OCI-LY1 (cell line): ENCODE results near the gene TBCE.
A peak's percentile ranks its signal among the peaks of the same experiment; 100 is the strongest.

Experiments used
- H2AFZ ChIP-seq: fragments of 200-600 bp; sonication (generic), shearing (Covaris generic); 2 replicates; pipeline ENCODE4 v1.6.0; 2014; ENCODE audit warnings: antibody characterized with exemption, mild to moderate bottlenecking, low read length
- H3F3A ChIP-seq: fragments of 200-600 bp; sonication (generic), shearing (Covaris generic); 2 replicates; pipeline ENCODE4 v1.6.0; 2014; ENCODE audit warnings: mild to moderate bottlenecking, antibody characterized with exemption, low read length, moderate library complexity; ENCODE audit not compliant: insufficient read depth
- H3K27ac ChIP-seq: fragments of 200-600 bp; sonication (generic); 2 replicates; pipeline ENCODE4 v1.5.1; 2014; ENCODE audit warnings: low read length, mixed run types, mild to moderate bottlenecking, low read depth; ENCODE audit not compliant: poor library complexity, severe bottlenecking
- H3K27me3 ChIP-seq: fragments of 200-600 bp; sonication (generic); 2 replicates; pipeline ENCODE4 v1.6.0; 2014; ENCODE audit warnings: antibody characterized with exemption, mild to moderate bottlenecking, low read length, moderate library complexity; ENCODE audit not compliant: insufficient read depth
- H3K36me3 ChIP-seq: fragments of 200-600 bp; sonication (generic); 2 replicates; pipeline ENCODE4 v1.6.1; 2014; ENCODE audit warnings: mild to moderate bottlenecking, antibody characterized with exemption, low read length, moderate library complexity, mixed read lengths; ENCODE audit not compliant: insufficient read depth
- H3K4me1 ChIP-seq: fragments of 200-600 bp; sonication (generic); 2 replicates; pipeline ENCODE4 v1.5.1; 2014; ENCODE audit warnings: mild to moderate bottlenecking, low read length, moderate library complexity; ENCODE audit not compliant: insufficient read depth, severe bottlenecking
- H3K4me2 ChIP-seq: fragments of 200-600 bp; sonication (generic), shearing (Covaris generic); 2 replicates; pipeline ENCODE4 v1.6.1; 2014; ENCODE audit warnings: low read length
- H3K4me3 ChIP-seq: fragments of 200-600 bp; sonication (generic); 2 replicates; pipeline ENCODE4 v1.5.1; 2014; ENCODE audit warnings: low read length, low read depth, mild to moderate bottlenecking, mixed read lengths; ENCODE audit not compliant: poor library complexity, severe bottlenecking
- H3K79me2 ChIP-seq: fragments of 200-600 bp; shearing (Covaris generic); 2 replicates; pipeline ENCODE4 v1.6.1; 2016; ENCODE audit warnings: mixed run types, low read length, mixed read lengths; ENCODE audit not compliant: insufficient read depth
- H3K9ac ChIP-seq: fragments of 200-600 bp; sonication (generic), shearing (Covaris generic); 2 replicates; pipeline ENCODE4 v1.6.1; 2014; ENCODE audit warnings: mild to moderate bottlenecking, low read length, mixed read lengths
- H3K9me2 ChIP-seq: fragments of 200-600 bp; sonication (generic), shearing (Covaris generic); 2 replicates; pipeline ENCODE4 v1.6.1; 2014; ENCODE audit warnings: low read depth, mild to moderate bottlenecking, low read length, mixed read lengths
- H3K9me3 ChIP-seq: fragments of 200-600 bp; shearing (Covaris generic); 2 replicates; pipeline ENCODE4 v1.6.1; 2014; ENCODE audit warnings: low read length, mixed read lengths
- H4K20me1 ChIP-seq: fragments of 200-600 bp; sonication (generic), shearing (Covaris generic); 2 replicates; pipeline ENCODE4 v1.6.0; 2016; ENCODE audit warnings: mild to moderate bottlenecking, low read length; ENCODE audit not compliant: insufficient read depth
- CTCF ChIP-seq: fragments of 200-600 bp; sonication (generic), shearing (Covaris generic); IDR thresholded peaks from 2 replicates; pipeline ENCODE4 v1.5.1; 2017; ENCODE audit warnings: mild to moderate bottlenecking, antibody characterized with exemption, low read length, moderate library complexity, mixed read lengths
- EZH2 ChIP-seq: fragments of 200-600 bp; sonication (generic), shearing (Covaris generic); IDR thresholded peaks from 2 replicates; pipeline ENCODE4 v1.8.0; 2017; ENCODE audit warnings: borderline replicate concordance, mixed run types, mild to moderate bottlenecking, antibody characterized with exemption, low read length, moderate library complexity, mixed read lengths

The TBCE gene

GRCh38 chr1:235326719-235327558 lies 40.3 kb upstream of the TBCE start:
- peaks cover 20% of the 10 kb centered on the region; the same call in 1 of the 2 replicates for H3K36me3 ChIP-seq
- peak overlapping the region; percentile 84 for H3K4me2 ChIP-seq
- H3K9ac ChIP-seq = peak overlapping the region; percentile 91
- peak overlapping the region; percentile 81 for H3K27ac ChIP-seq
- H3K9me3 ChIP-seq = no peaks in the 10 kb centered on the region
- no peaks in the 10 kb centered on the region for H4K20me1 ChIP-seq
- H2AFZ ChIP-seq = no peak overlapping the region
- peak overlapping the region; percentile 79 for H3K4me3 ChIP-seq
- H3K4me1 ChIP-seq = peaks cover 51% of the 10 kb centered on the region
- peaks cover 82% of the 10 kb centered on the region for H3K79me2 ChIP-seq
- no peaks in the 10 kb centered on the region for H3F3A ChIP-seq
- TF ChIP-seq EZH2 (no peak), CTCF (no peak)
- no peaks in the 10 kb centered on the region for H3K27me3 ChIP-seq
- no peaks in the 10 kb centered on the region for H3K9me2 ChIP-seq

GRCh38 chr1:235327559-235328270 lies 39.5 kb upstream of the TBCE start, which contains the start of gene ARID4B:
TSS of gene ARID4B (minus strand) at chr1:235328179. CDS start at chr1:235326919, 1,260 bp downstream.
- H3K9me3 ChIP-seq = no peaks in the 10 kb centered on the region
- H3K36me3 ChIP-seq = peaks cover 13% of the 10 kb centered on the region; the same call in 1 of the 2 replicates
- no peak within 1 kb of the TSS for H2AFZ ChIP-seq
- H3K27ac ChIP-seq = peak within 1 kb of the TSS; percentile 93
- peaks cover 81% of the 10 kb centered on the region for H3K79me2 ChIP-seq
- no peaks in the 10 kb centered on the region for H4K20me1 ChIP-seq
- peak within 1 kb of the TSS; percentile 79 for H3K4me3 ChIP-seq
- peak within 1 kb of the TSS; percentile 91 for H3K9ac ChIP-seq
- no peak for TF ChIP-seq EZH2
- no peaks in the 10 kb centered on the region for H3K9me2 ChIP-seq
- H3K4me2 ChIP-seq = peak within 1 kb of the TSS; percentile 84
- peaks cover 54% of the 10 kb centered on the region for H3K4me1 ChIP-seq
- no peaks in the 10 kb centered on the region for H3K27me3 ChIP-seq
- H3F3A ChIP-seq = no peaks in the 10 kb centered on the region

GRCh38 chr1:235328271-235329138 lies 38.7 kb upstream of the TBCE start, which contains the start of gene GGPS1:
TSS of gene GGPS1 (plus strand) at chr1:235328570. CDS start at chr1:235335265, 6,695 bp downstream.
- Histone ChIP-seq H3F3A (no peaks in the 10 kb centered on the region), H3K9me2 (no peaks in the 10 kb centered on the region), H3K4me3 (peak within 1 kb of the TSS; percentile 79), H3K27me3 (no peaks in the 10 kb centered on the region), H3K27ac (peak within 1 kb of the TSS; percentile 93), H2AFZ (no peak within 1 kb of the TSS), H4K20me1 (no peaks in the 10 kb centered on the region), H3K79me2 (peaks cover 74% of the 10 kb centered on the region), H3K4me2 (peak within 1 kb of the TSS; percentile 84), H3K9ac (peak within 1 kb of the TSS; percentile 91), H3K4me1 (peaks cover 54% of the 10 kb centered on the region), H3K36me3 (peaks cover 13% of the 10 kb centered on the region; the same call in 1 of the 2 replicates), H3K9me3 (no peaks in the 10 kb centered on the region)
- TF ChIP-seq CTCF = no peak
- no peak for TF ChIP-seq EZH2
